PC-9 (cell line): Measurements from ENCODE around the gene ATOH8. TPM values are rescaled to one million over a fixed set of nuclear protein-coding genes. Genes with fewer than 3 reads are reported as not detected.

ENCODE experiments used
- BruUV-seq: library from RNA; stranded (reverse); fragments of 400-500 nt; replicated peaks from 2 replicates; lab custom pipeline; 2021; lab: Mats Ljungman, UMichigan
- CTCF ChIA-PET: fragments of 300-600 bp; sonication (Branson Sonifier 250); formaldehyde crosslinking; loops from one replicate; lab custom pipeline; 2022; ENCODE audit warnings: antibody characterized with exemption; lab: Charles Lee
- POLR2A ChIA-PET: fragments of 300-600 bp; sonication (Branson Sonifier 250); formaldehyde crosslinking; loops from one replicate; lab custom pipeline; 2022; ENCODE audit warnings: antibody characterized with exemption; ENCODE audit not compliant: unreplicated experiment; lab: Charles Lee
- DNase-seq, 2 experiments: peaks; one replicate each; pipeline versions ENCODE4 v3.0.0 to v3.0.0-alpha.2; 2015 to 2022; ENCODE audit warnings: mixed read lengths in 1 of 2
- H2AFZ ChIP-seq: fragments of 200-600 bp; sonication (generic); 2 replicates; pipeline ENCODE4 v1.8.1; 2017; ENCODE audit warnings: antibody characterized with exemption
- H3F3A ChIP-seq: fragments of 200-600 bp; sonication (generic); 2 replicates; pipeline ENCODE4 v1.8.1; 2017; ENCODE audit warnings: antibody characterized with exemption, mild to moderate bottlenecking, low read depth; ENCODE audit not compliant: insufficient read depth
- H3K27ac ChIP-seq: fragments of 200-600 bp; sonication (generic); 2 replicates; pipeline ENCODE4 v1.6.1; 2016; ENCODE audit warnings: mixed run types
- H3K27me3 ChIP-seq: fragments of 200-600 bp; sonication (generic); 2 replicates; pipeline ENCODE4 v1.6.1; 2016; ENCODE audit warnings: low read depth, mixed run types; ENCODE audit not compliant: insufficient read depth
- H3K36me3 ChIP-seq: fragments of 200-600 bp; sonication (generic); 2 replicates; pipeline ENCODE4 v1.6.1; 2016; ENCODE audit warnings: low read depth, mixed run types
- H3K4me1 ChIP-seq: fragments of 200-600 bp; sonication (generic); replicated peaks from 2 replicates; pipeline ENCODE4 v1.6.1; 2016; ENCODE audit warnings: mixed run types; ENCODE audit not compliant: insufficient read depth
- H3K4me2 ChIP-seq: fragments of 200-600 bp; sonication (generic); 2 replicates; pipeline ENCODE4 v1.6.1; 2017; ENCODE audit warnings: mixed run types
- H3K4me3 ChIP-seq: fragments of 200-600 bp; sonication (generic); 2 replicates; pipeline ENCODE4 v1.6.1; 2016; ENCODE audit warnings: mixed run types
- H3K79me2 ChIP-seq: fragments of 200-600 bp; sonication (generic); 2 replicates; pipeline ENCODE4 v1.6.1; 2017; ENCODE audit warnings: low read depth, mixed run types
- H3K9me2 ChIP-seq: fragments of 200-600 bp; sonication (generic); 2 replicates; pipeline ENCODE4 v1.8.1; 2017; ENCODE audit warnings: mild to moderate bottlenecking; ENCODE audit not compliant: insufficient read depth
- H3K9me3 ChIP-seq: fragments of 200-600 bp; sonication (generic); 2 replicates; pipeline ENCODE4 v1.8.1; 2016; ENCODE audit warnings: low read depth; ENCODE audit not compliant: insufficient read depth
- H4K20me1 ChIP-seq: fragments of 200-600 bp; sonication (generic); 2 replicates; pipeline ENCODE4 v1.8.1; 2017; ENCODE audit not compliant: insufficient read depth
- EZH2 ChIP-seq: fragments of 200-600 bp; sonication (generic); IDR thresholded peaks from 2 replicates; pipeline ENCODE4 v1.8.0; 2017; ENCODE audit warnings: antibody characterized with exemption, low read depth
- intact Hi-C: fragments of 100-400 bp; cut with micrococcal nuclease; formaldehyde crosslinking; loops from one replicate; pipeline ENCODE4 v1.10.0; 2022; ENCODE audit not compliant: unreplicated experiment
- total RNA-seq: library from RNA; stranded (reverse); gene quantifications from 2 replicates; pipeline ENCODE4 v1.2.3, GENCODE V29; 2021
- TF ChIP-seq, protein P1 (sequence below): fragments of 200-600 bp; sonication (generic); conservative IDR thresholded peaks from 2 replicates; pipeline ENCODE4 v1.6.1; 2017; ENCODE audit warnings: mixed run types, antibody characterized with exemption, mild to moderate bottlenecking, moderate library complexity

ATOH8 gene
- total RNA-seq, 1 experiment from 2014 or later, result not detected

DNA sequence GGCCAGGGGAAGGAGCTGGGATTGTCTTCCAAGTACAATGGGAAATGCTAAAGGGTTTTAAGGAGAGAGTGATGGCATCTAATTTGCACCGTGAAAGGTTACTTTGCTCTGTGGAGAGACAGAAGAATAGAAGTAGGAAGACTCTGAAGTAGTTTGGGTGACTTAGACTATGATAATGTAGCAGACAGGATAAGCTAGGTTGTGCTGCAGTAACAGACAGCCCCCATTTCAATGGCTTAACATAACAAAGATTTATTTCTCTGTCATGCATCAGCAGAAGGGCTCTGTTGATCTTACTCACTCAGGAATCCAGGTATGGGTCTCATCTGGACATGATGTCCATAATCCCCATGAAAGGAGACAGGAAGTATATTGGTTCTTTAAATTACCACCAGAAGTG, 33.3 kb upstream of the ATOH8 start:
- no peaks in the 10 kb centered on the region for H4K20me1 ChIP-seq
- no peaks in the 10 kb centered on the region for H3K4me1 ChIP-seq
- no peak for TF ChIP-seq EZH2
- H3K9me2 ChIP-seq, result no peaks in the 10 kb centered on the region
- ChIA-PET CTCF (no interaction called here), POLR2A (interaction anchor here (0.6 kb wide), 1 partner anchor 160 kb away, joined by 3 read pairs; no protein-coding TSS in a partner anchor)
- no peaks in the 10 kb centered on the region for H3K79me2 ChIP-seq
- H2AFZ ChIP-seq, result no peak overlapping the region
- H3K36me3 ChIP-seq, result no peaks in the 10 kb centered on the region
- H3K4me3 ChIP-seq, result no peak overlapping the region
- H3K4me2 ChIP-seq, result no peak overlapping the region
- no TSS peak for BruUV-seq
- H3F3A ChIP-seq, result no peaks in the 10 kb centered on the region
- H3K27ac ChIP-seq, result no peak overlapping the region
- no peak for DNase-seq
- H3K9me3 ChIP-seq, result no peaks in the 10 kb centered on the region
- H3K27me3 ChIP-seq, result no peaks in the 10 kb centered on the region
- intact Hi-C loops, result no loop called here

DNA sequence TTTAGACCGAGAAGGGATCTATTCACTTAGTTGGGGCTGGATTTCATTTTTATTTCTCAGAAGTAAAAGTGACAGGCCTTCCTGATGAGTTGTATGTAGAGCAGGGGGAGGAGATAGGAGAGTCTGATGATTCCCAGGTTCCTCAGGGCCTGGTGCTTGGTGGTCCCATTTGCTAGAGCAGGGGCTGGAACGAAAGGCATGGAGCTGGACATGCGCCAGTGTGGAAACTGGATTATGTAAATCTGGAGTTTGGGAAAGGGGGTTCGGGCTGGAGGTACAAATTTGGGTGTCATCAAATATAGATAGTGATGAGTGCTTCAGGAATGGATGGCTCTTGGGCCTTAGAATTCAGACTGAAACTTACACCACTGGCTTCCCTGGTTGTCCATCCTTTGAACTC, 32.1 kb upstream of the ATOH8 start:
- no peaks in the 10 kb centered on the region for H3K9me2 ChIP-seq
- no peak overlapping the region for H2AFZ ChIP-seq
- DNase-seq, result no peak
- no peaks in the 10 kb centered on the region for H3K4me1 ChIP-seq
- no TSS peak for BruUV-seq
- H3K79me2 ChIP-seq, result no peaks in the 10 kb centered on the region
- TF ChIP-seq, protein P1, sequence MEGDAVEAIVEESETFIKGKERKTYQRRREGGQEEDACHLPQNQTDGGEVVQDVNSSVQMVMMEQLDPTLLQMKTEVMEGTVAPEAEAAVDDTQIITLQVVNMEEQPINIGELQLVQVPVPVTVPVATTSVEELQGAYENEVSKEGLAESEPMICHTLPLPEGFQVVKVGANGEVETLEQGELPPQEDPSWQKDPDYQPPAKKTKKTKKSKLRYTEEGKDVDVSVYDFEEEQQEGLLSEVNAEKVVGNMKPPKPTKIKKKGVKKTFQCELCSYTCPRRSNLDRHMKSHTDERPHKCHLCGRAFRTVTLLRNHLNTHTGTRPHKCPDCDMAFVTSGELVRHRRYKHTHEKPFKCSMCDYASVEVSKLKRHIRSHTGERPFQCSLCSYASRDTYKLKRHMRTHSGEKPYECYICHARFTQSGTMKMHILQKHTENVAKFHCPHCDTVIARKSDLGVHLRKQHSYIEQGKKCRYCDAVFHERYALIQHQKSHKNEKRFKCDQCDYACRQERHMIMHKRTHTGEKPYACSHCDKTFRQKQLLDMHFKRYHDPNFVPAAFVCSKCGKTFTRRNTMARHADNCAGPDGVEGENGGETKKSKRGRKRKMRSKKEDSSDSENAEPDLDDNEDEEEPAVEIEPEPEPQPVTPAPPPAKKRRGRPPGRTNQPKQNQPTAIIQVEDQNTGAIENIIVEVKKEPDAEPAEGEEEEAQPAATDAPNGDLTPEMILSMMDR, result no peak
- TF ChIP-seq EZH2, result no peak
- no peaks in the 10 kb centered on the region for H4K20me1 ChIP-seq
- H3F3A ChIP-seq, result no peaks in the 10 kb centered on the region
- CTCF ChIA-PET, result no interaction called here
- H3K9me3 ChIP-seq, result no peaks in the 10 kb centered on the region
- no peak overlapping the region for H3K4me2 ChIP-seq
- no peak overlapping the region for H3K27ac ChIP-seq
- H3K4me3 ChIP-seq, result no peak overlapping the region
- H3K27me3 ChIP-seq, result no peaks in the 10 kb centered on the region
- no peaks in the 10 kb centered on the region for H3K36me3 ChIP-seq
- intact Hi-C loops, result no loop called here
- POLR2A ChIA-PET, result no interaction called here

DNA sequence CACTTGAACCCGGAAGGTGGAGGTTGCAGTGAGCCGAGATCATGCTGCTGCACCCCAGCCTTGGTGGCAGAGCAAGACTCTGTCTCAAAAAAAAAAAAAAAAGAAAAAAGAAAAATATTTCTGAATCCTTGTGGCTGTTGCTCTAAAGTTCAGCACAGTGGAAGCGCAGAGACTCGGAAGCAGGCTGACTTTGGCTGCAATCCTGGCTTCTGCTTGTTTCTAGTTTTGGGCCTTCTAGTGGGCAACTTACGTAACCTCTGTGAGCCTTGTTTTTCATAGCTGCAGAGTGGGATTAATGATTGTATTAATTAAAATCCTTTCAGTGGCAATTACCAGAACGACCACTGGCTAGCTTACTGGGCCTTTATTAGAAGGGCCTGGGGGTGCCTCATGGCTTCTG, 31.3 kb upstream of the ATOH8 start:
- TF ChIP-seq, protein P1, result no peak
- H4K20me1 ChIP-seq, result no peaks in the 10 kb centered on the region
- no peaks in the 10 kb centered on the region for H3K36me3 ChIP-seq
- POLR2A ChIA-PET, result no interaction called here
- no peaks in the 10 kb centered on the region for H3K9me2 ChIP-seq
- H3K79me2 ChIP-seq, result no peaks in the 10 kb centered on the region
- no peaks in the 10 kb centered on the region for H3K9me3 ChIP-seq
- CTCF ChIA-PET, result no interaction called here
- H3K27ac ChIP-seq, result no peak overlapping the region
- no peak overlapping the region for H2AFZ ChIP-seq
- intact Hi-C loops, result no loop called here
- DNase-seq, result no peak
- H3K4me2 ChIP-seq, result no peak overlapping the region
- H3K4me1 ChIP-seq, result no peaks in the 10 kb centered on the region
- BruUV-seq, result no TSS peak
- no peaks in the 10 kb centered on the region for H3F3A ChIP-seq
- H3K4me3 ChIP-seq, result no peak overlapping the region
- no peaks in the 10 kb centered on the region for H3K27me3 ChIP-seq
